IMR-90 (cell line): ENCODE measurements around the gene TMEM233. TPM values are rescaled to one million over a fixed set of nuclear protein-coding genes. Genes with fewer than 3 reads are reported as not detected.

Source experiments
- ATAC-seq: fragments of 200-7000 bp; cut with Tn5 transposase; 2 replicates; pipeline ENCODE4 v1.9.1; 2020; ENCODE audit warnings: low read depth, mild to moderate bottlenecking, moderate library complexity
- BruUV-seq: library from RNA; stranded (reverse); fragments of 400-500 nt; replicated peaks from 2 replicates; lab custom pipeline; 2021; lab: Mats Ljungman, UMichigan
- CTCF ChIA-PET: fragments of 300-600 bp; formaldehyde crosslinking; extraction: SDS; loops from one replicate; lab custom pipeline; 2021; ENCODE audit warnings: antibody characterized with exemption; lab: Yijun Ruan, JAX
- POLR2A ChIA-PET: fragments of 300-600 bp; sonication (Branson Sonifier 250); formaldehyde crosslinking; loops from one replicate; lab custom pipeline; 2022; ENCODE audit warnings: antibody characterized with exemption; ENCODE audit not compliant: unreplicated experiment; lab: Charles Lee
- DNase-seq: peaks from one replicate; pipeline ENCODE4 v3.0.0; 2013
- H2AFZ ChIP-seq: replicated peaks from 2 replicates; pipeline ENCODE3; 2013; ENCODE audit warnings: low read length, mild to moderate bottlenecking; ENCODE audit not compliant: poor library complexity
- H2AK5ac ChIP-seq: 2 replicates; pipeline ENCODE4 v1.6.1; 2013; ENCODE audit warnings: low read depth, low read length, inconsistent platforms
- H2AK9ac ChIP-seq: replicated peaks from 2 replicates; pipeline ENCODE3; 2013; ENCODE audit warnings: mild to moderate bottlenecking, low read depth, low read length, moderate library complexity; ENCODE audit not compliant: poor library complexity
- H2BK120ac ChIP-seq: 2 replicates; pipeline ENCODE4 v1.6.1; 2013; ENCODE audit warnings: low read depth, low read length, inconsistent platforms
- H2BK15ac ChIP-seq: 3 replicates; pipeline ENCODE4 v1.6.1; 2013; ENCODE audit warnings: low read depth, low read length, inconsistent platforms
- H2BK20ac ChIP-seq: 2 replicates; pipeline ENCODE4 v1.6.1; 2013; ENCODE audit warnings: low read depth, mild to moderate bottlenecking, inconsistent platforms, low read length, moderate library complexity
- H2BK5ac ChIP-seq: 2 replicates; pipeline ENCODE4 v1.6.1; 2013; ENCODE audit warnings: mild to moderate bottlenecking, low read depth, low read length, inconsistent platforms; ENCODE audit not compliant: poor library complexity, severe bottlenecking
- H3K14ac ChIP-seq: replicated peaks from 2 replicates; pipeline ENCODE4 v1.6.1; 2013; ENCODE audit warnings: low read depth, low read length, inconsistent platforms
- H3K18ac ChIP-seq: 2 replicates; pipeline ENCODE4 v1.6.1; 2013; ENCODE audit warnings: low read depth, low read length, control low read depth
- H3K23ac ChIP-seq: 2 replicates; pipeline ENCODE4 v1.6.1; 2013; ENCODE audit warnings: low read depth, low read length, inconsistent platforms
- H3K27ac ChIP-seq: 2 replicates; pipeline ENCODE4 v1.5.1; 2013; ENCODE audit warnings: mild to moderate bottlenecking, control low read depth, low read length; ENCODE audit not compliant: insufficient read depth
- H3K27me3 ChIP-seq: 2 replicates; pipeline ENCODE4 v1.6.1; 2013; ENCODE audit warnings: low read length; ENCODE audit not compliant: control insufficient read depth, insufficient read depth
- H3K36me3 ChIP-seq: 2 replicates; pipeline ENCODE4 v1.6.1; 2013; ENCODE audit warnings: low read length, mixed read lengths; ENCODE audit not compliant: control insufficient read depth, insufficient read depth
- H3K4ac ChIP-seq: 2 replicates; pipeline ENCODE4 v1.6.1; 2013; ENCODE audit warnings: low read depth, low read length, inconsistent platforms
- H3K4me1 ChIP-seq: 2 replicates; pipeline ENCODE4 v1.6.1; 2013; ENCODE audit warnings: low read length, mixed read lengths; ENCODE audit not compliant: control insufficient read depth, insufficient read depth
- H3K4me2 ChIP-seq: 2 replicates; pipeline ENCODE4 v1.6.1; 2013; ENCODE audit warnings: low read depth, mild to moderate bottlenecking, control low read depth, low read length, moderate library complexity
- H3K4me3 ChIP-seq: 2 replicates; pipeline ENCODE4 v1.5.1; 2013; ENCODE audit warnings: low read depth, mild to moderate bottlenecking, control low read depth, low read length, moderate library complexity; ENCODE audit not compliant: insufficient read depth
- H3K56ac ChIP-seq: 2 replicates; pipeline ENCODE4 v1.6.1; 2013; ENCODE audit warnings: low read length, inconsistent platforms; ENCODE audit not compliant: insufficient read depth; ENCODE audit errors: extremely low read depth
- H3K79me1 ChIP-seq, 2 experiments: 2 replicates each; pipeline ENCODE4 v1.6.1; 2013; ENCODE audit warnings: low read length in 2 of 2, inconsistent platforms in 1 of 2, low read depth in 1 of 2
- H3K9ac ChIP-seq: 2 replicates; pipeline ENCODE4 v1.6.1; 2013; ENCODE audit warnings: low read depth, low read length, control low read depth
- H3K9me1 ChIP-seq: 2 replicates; pipeline ENCODE4 v1.6.1; 2013; ENCODE audit warnings: low read length, inconsistent platforms; ENCODE audit not compliant: insufficient read depth
- H3K9me3 ChIP-seq: 2 replicates; pipeline ENCODE4 v1.6.1; 2013; ENCODE audit warnings: low read length; ENCODE audit not compliant: control insufficient read depth, insufficient read depth
- H4K20me1 ChIP-seq: 2 replicates; pipeline ENCODE4 v1.6.1; 2013; ENCODE audit warnings: low read length, inconsistent platforms; ENCODE audit not compliant: insufficient read depth
- H4K5ac ChIP-seq: 2 replicates; pipeline ENCODE4 v1.6.1; 2013; ENCODE audit warnings: mild to moderate bottlenecking, low read depth, low read length, control low read depth
- H4K8ac ChIP-seq, 2 experiments: 2 replicates each; pipeline ENCODE4 v1.6.1; 2013; ENCODE audit warnings: low read depth in 2 of 2, low read length in 2 of 2, control low read depth in 1 of 2, inconsistent platforms in 1 of 2
- H4K91ac ChIP-seq: 2 replicates; pipeline ENCODE4 v1.6.1; 2013; ENCODE audit warnings: low read depth, low read length, inconsistent platforms; ENCODE audit not compliant: insufficient read depth
- BHLHE40 ChIP-seq: fragments of 150-350 bp; IDR thresholded peaks from 2 replicates; pipeline ENCODE4 v1.6.1; 2016; ENCODE audit warnings: mild to moderate bottlenecking, low read depth, low read length
- FOS ChIP-seq: fragments of 150-350 bp; IDR thresholded peaks from 2 replicates; pipeline ENCODE4 v1.6.1; 2016; ENCODE audit warnings: low read depth, low read length
- MAFK ChIP-seq: IDR thresholded peaks from 2 replicates; pipeline ENCODE4 v1.6.1; 2012; ENCODE audit warnings: low read depth, low read length, improper control_type of control experiment
- MAZ ChIP-seq: IDR thresholded peaks from 2 replicates; pipeline ENCODE4 v1.6.1; 2012; ENCODE audit warnings: low read depth, mild to moderate bottlenecking, low read length, improper control_type of control experiment, moderate library complexity, borderline replicate concordance
- POLR2A ChIP-seq: IDR thresholded peaks from 2 replicates; pipeline ENCODE4 v1.6.1; 2012; ENCODE audit warnings: mild to moderate bottlenecking, low read depth, low read length
- RAD21 ChIP-seq: IDR thresholded peaks from 2 replicates; pipeline ENCODE4 v1.6.1; 2012; ENCODE audit warnings: low read length, improper control_type of control experiment
- dilution Hi-C: fragments of 300-500 bp; cut with HindIII; formaldehyde crosslinking; loops from one replicate; pipeline ENCODE4 v1.14.3; 2018; ENCODE audit warnings: low sequenced_read_pairs; ENCODE audit not compliant: unreplicated experiment
- in situ Hi-C: fragments of 300-500 bp; cut with MboI; formaldehyde crosslinking; loops from 3 replicates; pipeline ENCODE4 v1.14.3; 2019; ENCODE audit warnings: low sequenced_read_pairs, inconsistent platforms, mixed read lengths
- intact Hi-C: fragments of 100-400 bp; cut with micrococcal nuclease; formaldehyde crosslinking; loops from 2 replicates; pipeline ENCODE4 v1.10.0; 2022
- polyA plus RNA-seq, 3 experiments: library from polyadenylated mRNA; depleted of rRNA; stranded (reverse); fragments of >200 nt; gene quantifications; 2 replicates each; pipeline ENCODE4 v1.2.3, GENCODE V29; 2012; ENCODE audit warnings: low replicate concordance in 1 of 3
- total RNA-seq: library from RNA; depleted of rRNA; stranded (reverse); fragments of >200 nt; gene quantifications from 2 replicates; pipeline ENCODE4 v1.2.3, GENCODE V29; 2012

The TMEM233 gene
- total and polyA plus RNA-seq, 2 of the 4 experiments (the other 2 are of a cell fraction) = not detected

DNA sequence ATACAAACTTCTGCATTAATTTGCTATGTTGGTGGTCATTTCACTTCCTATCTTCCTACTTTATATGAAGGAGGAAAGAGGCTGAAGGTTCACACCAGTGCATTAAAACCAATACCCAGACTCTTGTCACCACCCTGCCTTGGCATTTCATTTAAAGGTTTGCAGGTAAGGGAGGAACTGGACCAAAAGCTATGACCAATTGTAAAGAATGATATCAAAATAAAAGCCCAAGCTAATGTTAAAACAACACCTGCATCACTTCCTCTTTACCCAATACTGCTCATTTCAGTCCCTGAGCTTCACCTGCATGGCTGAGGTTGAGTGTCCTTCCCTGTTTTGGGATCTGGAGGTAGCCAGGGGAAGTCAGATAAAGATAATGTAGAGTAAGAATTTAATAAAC is 47.2 kb upstream of the TMEM233 start:
- Histone ChIP-seq H3K56ac (no peak overlapping the region), H4K8ac (no peak overlapping the region), H4K91ac (no peak overlapping the region), H3K4me2 (no peak overlapping the region), H2BK20ac (no peak overlapping the region), H3K4me3 (no peak overlapping the region), H3K23ac (no peak overlapping the region), H2BK120ac (no peak overlapping the region), H3K36me3 (no peaks in the 10 kb centered on the region), H3K27me3 (no peaks in the 10 kb centered on the region), H2AFZ (no peak overlapping the region), H3K9ac (no peak overlapping the region), H2AK9ac (no peak overlapping the region), H4K20me1 (no peaks in the 10 kb centered on the region), H3K18ac (no peak overlapping the region), H3K9me3 (no peaks in the 10 kb centered on the region), H3K4me1 (no peaks in the 10 kb centered on the region), H2BK5ac (no peak overlapping the region), H2BK15ac (no peak overlapping the region), H2AK5ac (no peak overlapping the region), H3K27ac (no peak overlapping the region), H3K14ac (no peak overlapping the region), H4K5ac (no peak overlapping the region), H3K79me1 (no peaks in the 10 kb centered on the region), H3K4ac (no peak overlapping the region), H3K9me1 (no peaks in the 10 kb centered on the region)
- in situ Hi-C loops = loop anchor here (10.0 kb wide), 1 partner anchor 1142 kb away; no protein-coding TSS in a partner anchor
- dilution Hi-C loops = no loop called here
- ChIA-PET CTCF (no interaction called here), POLR2A (interaction anchor here (0.6 kb wide), 1 partner anchor 8 kb away, joined by 3 read pairs; no protein-coding TSS in a partner anchor)
- DNase-seq (no peak), ATAC-seq (no peak)
- BruUV-seq = no TSS peak
- intact Hi-C loops = loop anchor here (10.0 kb wide), 1 partner anchor 572 kb away; no protein-coding TSS in a partner anchor
- TF ChIP-seq MAZ (no peak), MAFK (no peak), FOS (no peak), POLR2A (no peak), RAD21 (no peak), BHLHE40 (no peak)
